ENCODE measurements around the gene FTO.

DNA sequence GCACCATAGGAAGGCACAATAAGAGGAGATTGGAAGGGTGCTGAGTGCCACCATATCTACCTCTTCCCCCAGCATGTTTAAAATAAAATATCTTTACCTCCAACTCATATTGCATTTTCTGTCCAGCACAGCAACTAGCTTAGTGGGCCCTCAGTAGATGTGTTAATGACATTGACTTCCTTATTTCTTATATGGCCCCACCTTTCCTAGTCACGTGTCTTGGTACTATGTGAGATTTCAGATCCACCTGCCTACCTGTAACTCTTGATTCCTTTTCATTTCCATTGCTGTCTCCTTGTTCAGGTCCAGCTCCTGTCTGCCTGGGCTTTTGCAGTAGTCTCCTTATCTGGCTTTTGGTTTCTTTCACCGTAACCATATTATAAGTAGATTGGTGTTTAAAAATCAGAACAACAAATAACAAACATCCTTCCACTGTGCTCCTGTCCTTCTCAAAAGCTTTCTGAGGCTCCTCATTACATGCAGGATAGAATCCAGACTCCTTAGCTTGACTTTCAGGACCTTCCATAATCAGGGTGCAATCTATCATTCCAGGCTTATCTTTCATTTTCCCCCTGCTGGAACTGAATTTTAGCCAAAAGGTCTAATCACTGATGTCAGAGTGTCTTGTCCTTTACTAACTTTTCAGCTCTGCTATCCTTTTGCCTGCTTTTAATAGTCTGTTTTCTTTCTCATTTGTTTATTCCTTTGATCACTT lies 71.3 kb downstream of the FTO start:
- TF ChIP-seq, protein P1, sequence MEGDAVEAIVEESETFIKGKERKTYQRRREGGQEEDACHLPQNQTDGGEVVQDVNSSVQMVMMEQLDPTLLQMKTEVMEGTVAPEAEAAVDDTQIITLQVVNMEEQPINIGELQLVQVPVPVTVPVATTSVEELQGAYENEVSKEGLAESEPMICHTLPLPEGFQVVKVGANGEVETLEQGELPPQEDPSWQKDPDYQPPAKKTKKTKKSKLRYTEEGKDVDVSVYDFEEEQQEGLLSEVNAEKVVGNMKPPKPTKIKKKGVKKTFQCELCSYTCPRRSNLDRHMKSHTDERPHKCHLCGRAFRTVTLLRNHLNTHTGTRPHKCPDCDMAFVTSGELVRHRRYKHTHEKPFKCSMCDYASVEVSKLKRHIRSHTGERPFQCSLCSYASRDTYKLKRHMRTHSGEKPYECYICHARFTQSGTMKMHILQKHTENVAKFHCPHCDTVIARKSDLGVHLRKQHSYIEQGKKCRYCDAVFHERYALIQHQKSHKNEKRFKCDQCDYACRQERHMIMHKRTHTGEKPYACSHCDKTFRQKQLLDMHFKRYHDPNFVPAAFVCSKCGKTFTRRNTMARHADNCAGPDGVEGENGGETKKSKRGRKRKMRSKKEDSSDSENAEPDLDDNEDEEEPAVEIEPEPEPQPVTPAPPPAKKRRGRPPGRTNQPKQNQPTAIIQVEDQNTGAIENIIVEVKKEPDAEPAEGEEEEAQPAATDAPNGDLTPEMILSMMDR (IDR thresholded peaks at IDR 0.05): no peak
- TF ChIP-seq POLR2A (IDR thresholded peaks at IDR 0.05): no peak

All from testis (tissue), 2 donors.